GM19397 (cell line): ENCODE data around the gene GOLGA6L10.
"Not testable (repeated sequence)": the region's sequence is repeated elsewhere in the genome, so short reads cannot be mapped to it uniquely, and the experiment has no call there.

ENCODE experiments used
- ATAC-seq: cut with Tn5 transposase; IDR thresholded peaks from one replicate; pipeline ENCODE4 v1.9.1; 2021; ENCODE audit warnings: mild to moderate bottlenecking, moderate library complexity; ENCODE audit not compliant: unreplicated experiment

GOLGA6L10 gene

DNA sequence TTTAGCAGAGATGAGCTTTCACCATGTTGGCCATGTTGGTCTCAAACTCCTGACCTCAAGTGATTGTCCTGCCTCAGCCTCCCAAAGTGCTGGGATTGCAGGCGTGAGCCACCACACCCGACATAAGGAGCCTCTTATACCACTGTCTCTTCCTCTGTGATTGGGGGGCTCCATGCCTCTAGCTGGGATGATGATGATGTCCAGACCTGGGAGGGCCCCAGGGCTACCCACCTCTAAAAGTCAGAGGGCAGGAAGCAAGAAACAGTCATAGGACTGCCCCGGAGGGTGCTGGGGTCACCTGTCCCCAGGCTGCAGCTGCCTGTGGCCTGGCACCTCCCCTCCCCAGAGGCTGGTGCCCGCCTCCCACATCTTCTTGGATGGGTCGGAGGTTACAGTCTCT lies 5.4 kb downstream of the GOLGA6L10 start:
- ATAC-seq = not testable (repeated sequence)

DNA sequence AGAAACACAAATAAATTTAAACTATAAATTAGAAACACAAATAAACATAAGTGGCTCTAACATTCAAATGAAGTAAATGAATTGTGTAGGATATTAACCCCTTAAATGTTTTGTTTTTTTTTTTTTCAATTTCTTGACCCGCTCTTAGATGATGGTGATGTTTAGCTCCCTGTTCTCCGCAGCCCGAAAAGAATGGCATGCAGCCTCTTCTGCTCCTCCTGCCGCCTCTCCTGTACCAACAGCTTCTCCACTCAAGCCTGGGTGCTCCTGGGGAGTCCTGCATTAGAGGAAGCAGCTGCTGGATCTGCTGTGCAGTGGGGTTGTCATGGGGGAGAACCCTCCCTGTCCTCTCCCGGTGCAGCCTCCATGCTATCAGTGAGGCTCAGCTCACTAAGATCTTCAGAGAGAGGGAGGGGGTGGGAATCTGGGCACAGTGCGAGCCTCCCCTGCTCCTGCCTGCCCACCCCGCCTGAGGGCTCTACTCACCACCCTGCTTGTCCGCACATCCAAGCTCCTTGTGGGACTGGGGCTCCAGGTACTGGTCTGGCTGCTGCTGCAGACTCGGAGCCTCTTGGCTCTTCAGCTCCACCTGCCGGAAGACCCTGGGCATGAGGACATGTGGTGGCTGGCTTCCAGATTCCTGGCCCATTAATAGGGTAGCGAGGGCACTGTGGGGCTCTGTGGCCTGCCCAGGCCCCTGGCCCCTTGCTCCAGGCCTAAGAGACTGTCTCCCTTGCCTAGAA lies 6.5 kb downstream of the GOLGA6L10 start:
- ATAC-seq = not testable (repeated sequence)

DNA sequence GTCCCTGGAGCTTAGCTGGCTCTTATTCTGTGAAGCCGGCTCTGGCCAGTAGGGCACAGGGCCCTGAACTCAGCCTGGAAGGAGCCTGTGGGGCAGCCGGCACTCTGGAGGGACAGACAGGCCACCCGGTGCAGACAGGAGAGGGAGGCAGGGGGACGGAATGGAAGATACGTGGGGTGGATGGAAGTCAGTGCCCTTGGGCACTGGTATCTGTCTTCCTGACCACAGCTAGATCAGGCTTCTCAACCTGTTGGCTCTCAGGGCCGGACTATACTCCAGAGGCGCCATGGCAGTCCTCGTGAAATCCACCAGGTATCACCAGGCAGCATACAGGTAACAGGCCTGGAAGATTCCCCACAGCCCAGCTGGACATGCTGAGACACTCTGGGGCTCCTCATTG lies 10.7 kb downstream of the GOLGA6L10 start:
- ATAC-seq = not testable (repeated sequence)

DNA sequence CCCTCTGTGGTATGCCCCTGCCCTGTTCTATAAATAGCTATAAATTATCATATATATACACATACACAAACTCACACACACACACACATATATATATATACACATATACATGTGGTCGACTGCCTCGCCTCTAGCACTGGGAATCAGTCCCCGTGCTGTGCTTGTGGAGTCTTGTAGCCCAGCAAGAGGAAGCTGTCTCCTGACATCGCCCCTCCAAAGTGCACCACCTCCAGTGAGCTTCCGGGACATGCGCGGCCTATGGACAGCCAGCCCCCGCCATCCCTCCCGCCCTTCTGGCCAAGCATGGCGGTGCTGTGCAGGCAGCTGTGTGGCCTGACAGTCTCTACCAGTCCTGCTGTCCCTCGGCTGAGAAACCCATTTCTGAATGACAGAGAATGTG lies 11.2 kb downstream of the GOLGA6L10 start:
- not testable (repeated sequence) for ATAC-seq

DNA sequence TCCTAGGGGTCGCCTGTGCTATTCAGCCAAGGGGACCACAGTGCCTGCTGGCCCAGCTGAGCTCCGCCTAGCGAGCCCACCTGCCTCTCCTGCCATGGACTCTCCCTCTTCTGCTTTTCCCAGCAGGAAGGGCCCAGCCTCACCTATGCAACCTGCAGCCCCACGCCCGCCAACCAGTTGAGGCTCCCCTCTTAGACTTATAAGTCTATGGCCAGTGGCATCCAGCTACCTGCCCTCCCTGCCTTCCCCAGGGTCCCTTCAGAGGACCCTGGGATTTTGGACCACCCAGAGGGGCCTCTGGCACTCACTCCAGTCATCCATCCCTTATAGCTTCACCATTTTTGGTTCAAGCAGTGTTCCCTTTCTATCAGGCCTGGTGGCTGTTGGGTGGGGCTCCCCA lies 12.2 kb downstream of the GOLGA6L10 start:
- ATAC-seq = not testable (repeated sequence)

DNA sequence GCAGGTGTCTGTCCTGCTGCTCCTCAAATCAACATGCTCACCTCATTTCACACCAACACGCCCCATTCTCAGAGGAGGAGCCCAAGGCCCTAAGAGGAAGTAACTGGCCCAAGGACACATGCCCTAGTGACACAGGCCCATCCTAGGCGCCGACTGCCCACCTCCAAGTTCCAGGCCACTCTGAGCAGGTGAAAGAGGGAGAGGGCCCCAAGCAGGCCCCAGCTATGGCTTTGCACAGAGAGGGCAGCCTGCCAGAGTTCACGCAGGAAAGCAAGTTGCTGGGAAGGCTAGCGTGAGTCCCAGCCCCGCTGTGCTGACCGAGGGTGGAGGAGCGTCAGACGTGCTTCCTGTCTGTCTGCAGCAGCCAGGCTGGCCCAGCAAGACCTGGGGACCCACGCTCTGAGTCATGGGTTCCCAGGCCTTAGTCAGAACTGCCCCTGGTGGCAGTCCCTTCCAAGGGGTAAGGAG lies 13.1 kb downstream of the GOLGA6L10 start:
- ATAC-seq = not testable (repeated sequence)

DNA sequence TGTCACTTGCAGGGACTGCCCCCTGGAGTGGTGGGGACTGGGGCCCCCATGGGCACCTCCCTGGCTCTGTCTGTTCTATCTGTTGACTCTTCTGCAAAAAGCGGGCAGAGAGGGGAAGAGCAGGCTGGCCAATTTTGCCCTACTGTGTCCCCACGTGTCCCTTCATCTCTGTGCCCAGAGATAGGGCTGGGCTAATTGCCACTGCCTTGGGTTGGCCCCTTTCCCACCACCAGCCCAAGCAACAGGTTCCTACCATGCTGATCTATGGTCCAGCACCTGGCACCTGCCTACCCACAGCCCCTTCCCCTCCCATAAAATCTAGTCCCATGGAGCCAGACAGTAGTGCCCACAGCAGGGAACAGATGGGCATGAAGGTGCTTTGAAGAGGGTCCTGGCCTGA lies 14.3 kb downstream of the GOLGA6L10 start:
- not testable (repeated sequence) for ATAC-seq

DNA sequence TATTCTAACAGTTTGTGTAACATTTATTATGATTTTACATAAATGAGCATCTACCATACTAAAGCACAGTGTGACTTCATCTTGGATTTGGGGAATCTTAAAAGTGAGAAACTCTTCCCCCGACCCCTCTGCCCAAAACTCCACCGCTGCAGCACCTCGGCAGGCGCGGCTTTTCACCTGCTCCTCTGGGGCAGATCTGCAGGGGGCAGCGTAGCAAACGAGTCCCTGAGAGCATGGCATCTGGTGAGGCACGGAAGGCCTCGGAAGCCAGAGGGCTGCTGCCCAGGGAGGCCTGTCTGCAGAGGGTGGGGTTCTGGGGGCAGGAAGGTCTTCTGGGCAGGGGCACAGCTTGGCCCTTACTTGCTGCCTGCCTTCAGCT lies 14.7 kb downstream of the GOLGA6L10 start:
- not testable (repeated sequence) for ATAC-seq

DNA sequence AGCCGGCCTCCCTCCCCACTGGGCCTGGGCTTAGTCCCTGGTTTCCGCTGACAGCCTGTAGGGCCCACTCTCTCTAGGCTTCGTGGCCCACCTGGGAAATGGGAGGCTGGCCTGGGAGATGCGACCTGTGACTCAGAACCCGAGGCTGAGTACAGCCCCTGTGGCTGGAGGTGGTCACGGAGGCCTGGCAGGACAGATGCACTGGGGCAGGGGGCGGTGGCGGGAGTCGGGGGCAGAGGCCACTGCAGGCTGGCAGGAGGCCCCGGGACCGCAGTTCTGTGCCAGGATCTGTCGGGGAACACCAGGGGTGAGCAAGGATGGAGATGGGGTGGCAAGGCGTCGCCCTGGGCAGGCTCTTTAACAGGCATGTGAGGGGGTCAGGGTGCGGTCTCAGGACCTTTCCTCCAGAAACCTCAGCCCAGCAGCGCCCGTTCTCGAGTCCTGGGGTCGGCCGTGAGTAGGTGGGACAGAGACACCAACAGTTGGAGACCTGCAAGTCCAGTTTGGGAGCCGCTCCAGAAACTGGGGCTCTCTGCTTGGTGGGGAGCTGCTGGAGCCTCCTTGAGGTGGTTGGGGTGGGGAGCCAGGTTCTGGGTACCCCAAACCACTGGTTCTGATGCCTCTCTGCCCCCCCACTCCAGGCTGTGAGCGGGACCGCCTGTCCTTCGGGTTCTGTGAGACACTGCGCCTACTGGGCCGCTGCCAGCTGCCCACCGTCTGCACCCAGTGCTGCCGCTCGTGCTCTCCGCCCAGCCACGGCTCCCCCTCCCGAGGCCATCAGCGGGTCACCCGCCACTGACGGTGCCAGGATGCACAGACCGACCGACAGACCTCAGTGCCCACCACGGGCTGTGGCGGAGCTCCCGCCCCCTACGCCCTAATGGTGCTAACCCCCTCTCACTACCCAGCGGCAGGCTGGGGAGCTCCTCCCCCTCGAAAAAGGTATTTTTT lies 15.4 kb downstream of the GOLGA6L10 start:
- ATAC-seq = not testable (repeated sequence)

DNA sequence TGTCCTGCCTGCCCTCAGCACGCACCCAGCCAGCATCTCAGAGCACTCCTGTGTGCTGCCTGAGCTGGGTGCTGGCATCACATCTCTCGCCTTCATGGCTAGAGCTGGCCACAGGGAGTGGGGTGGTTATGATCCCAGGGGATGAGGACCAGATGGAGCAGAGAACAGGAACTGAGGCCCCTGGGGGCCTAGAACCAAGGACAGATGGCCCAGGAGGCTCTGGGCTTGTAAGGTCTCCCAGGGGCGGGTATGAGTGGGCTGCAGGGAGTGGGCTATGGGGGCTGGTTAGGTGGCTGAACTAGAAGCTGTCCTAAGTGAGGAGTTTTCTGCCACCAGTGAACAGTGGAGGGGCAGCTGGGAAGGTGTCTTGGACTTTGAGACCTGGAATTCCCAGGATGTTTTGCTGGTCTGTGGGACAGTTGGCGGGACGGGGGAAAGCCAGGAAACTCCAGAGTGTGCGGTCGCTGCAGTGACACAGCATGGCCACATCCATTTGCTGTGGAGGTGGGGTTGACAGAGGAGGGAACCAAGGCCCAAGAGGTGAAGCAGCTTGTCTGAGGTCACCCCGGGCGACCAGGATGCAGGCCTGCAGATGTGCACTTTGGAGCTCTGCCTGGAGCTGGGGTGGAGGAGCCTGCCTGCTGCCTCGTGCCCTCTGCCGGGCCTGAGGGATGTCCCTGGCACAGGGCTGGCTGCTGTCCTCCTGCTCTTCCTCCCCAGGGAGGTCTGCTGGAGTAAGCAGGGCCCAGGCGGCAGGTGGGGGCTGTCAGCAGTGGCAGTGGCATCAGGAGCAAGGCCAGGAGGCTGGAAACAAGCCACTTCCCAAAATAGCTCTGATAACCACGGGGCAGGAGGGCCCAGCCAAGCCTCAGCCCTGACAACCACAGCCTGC lies 16.3 kb downstream of the GOLGA6L10 start:
- not testable (repeated sequence) for ATAC-seq

DNA sequence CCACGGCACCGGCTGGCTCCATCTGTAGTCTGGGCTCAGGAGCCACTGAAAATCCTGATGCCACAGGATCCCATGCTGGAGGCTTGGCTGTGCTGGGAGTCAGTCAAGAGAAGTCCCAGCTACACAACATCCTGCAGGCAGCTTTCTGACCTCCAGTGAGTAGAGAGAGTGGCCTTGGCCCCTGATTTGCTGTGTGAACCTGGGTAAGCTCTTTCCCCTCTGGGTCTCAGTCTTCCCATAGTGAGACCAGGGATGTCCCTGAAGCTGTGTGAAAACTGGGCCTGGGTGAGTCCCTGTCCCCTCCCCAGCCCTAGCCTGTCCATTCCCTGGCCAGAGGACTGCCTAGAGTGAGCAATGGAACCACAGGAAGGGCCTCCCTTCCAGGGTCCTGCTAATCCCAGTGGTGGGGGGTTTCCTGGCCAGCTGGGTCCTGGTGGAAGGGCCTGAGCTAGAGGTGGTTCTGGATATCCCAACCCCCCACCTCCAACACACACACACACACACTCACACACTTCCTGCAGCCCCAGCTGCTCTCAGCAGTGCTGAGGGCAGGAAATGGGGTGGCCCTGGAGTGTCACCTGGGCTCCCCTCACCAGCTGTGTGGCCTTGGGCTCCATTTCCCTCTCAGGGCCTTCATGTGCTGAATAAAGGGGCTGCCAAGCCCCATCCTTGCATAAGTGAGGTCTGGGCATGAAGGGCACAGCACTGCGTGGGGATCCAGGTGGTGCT lies 17.5 kb downstream of the GOLGA6L10 start:
- not testable (repeated sequence) for ATAC-seq

DNA sequence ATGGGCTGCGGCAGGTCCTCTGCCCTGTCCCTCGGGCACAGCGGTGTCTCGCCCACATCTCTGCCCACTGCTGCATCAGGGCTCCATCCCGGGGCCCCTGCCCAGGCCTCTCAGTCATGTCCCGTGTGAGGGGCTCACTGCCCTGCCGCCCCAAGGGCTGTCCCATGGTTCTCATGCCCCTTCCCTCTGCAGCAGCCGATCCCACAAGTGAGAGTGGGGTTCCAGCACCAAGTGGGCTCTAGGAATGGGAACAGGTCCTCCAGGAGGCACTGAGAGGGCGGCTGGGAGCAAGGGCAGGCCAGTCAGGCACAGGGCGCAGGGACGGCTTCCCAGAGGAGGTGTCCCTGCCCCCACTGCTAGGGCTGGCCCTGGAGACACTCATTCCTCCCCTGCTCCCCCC lies 18.4 kb downstream of the GOLGA6L10 start:
- ATAC-seq = not testable (repeated sequence)

DNA sequence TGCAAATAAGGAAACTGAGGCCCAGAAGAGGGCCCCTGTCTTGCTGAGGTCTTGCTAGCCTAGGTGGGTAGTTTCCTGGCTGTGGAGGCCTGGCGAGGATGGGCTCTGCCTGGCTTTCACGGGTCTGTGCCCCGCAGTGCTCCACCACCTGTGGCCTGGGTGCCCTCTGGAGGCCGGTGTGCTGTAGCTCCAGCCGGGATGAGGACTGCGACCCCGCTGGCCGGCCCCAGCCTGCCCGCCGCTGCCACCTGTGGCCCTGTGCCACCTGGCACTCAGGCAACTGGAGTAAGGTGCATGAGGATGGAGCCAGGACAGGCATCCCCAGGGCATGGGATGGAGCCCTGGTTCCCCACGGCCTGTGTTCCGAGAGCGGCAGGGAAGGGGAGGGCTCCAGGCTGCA lies 20.2 kb downstream of the GOLGA6L10 start:
- not testable (repeated sequence) for ATAC-seq

DNA sequence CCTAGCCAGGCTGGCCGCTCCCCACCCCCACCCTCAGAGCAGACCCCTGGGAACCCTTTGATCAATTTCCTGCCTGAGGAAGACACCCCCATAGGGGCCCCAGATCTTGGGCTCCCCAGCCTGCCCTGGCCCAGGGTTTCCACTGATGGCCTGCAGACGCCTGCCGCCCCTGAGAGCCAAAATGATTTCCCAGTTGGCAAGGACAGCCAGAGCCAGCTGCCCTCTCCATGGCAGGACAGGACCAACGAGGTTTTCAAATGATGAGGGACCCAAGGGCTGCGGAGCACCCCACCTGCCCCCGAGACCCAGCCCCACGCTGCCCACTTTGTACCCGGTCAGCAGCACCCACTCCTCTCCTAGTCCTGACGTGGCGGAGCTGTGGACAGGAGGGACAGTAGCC lies 21.9 kb downstream of the GOLGA6L10 start:
- ATAC-seq = not testable (repeated sequence)

DNA sequence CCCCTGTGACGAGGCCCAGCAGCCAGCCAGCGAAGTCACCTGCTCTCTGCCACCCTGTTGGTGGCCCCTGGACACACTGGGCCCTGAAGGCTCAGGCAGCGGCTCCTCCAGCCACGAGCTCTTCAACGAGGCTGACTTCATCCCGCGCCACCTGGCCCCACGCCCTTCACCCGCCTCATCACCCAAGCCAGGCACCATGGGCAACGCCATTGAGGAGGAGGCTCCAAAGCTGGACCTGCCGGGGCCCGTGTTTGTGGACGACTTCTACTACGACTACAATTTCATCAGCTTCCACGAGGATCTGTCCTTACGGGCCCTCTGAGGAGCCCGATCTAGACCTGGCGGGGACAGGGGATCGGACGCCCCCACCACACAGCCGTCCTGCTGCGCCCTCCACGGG lies 22.4 kb downstream of the GOLGA6L10 start:
- ATAC-seq = not testable (repeated sequence)

DNA sequence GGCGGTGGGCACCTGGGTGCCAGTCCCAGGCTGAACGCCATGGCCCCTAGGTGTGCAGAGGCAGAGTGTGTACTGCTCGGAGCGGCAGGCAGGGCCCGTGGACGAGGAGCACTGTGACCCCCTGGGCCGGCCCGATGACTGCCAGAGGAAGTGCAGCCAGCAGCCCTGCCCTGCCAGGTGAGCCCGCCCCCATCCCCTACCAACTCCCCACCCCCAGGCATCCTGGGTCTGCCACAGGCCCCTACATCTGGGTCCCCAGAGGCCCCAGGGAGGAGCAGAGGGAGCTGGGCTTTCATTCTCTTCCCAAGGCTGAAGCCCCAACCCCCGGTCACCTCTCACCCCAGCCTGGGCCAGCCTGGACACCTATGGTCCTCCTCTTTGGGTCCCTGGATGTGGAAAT lies 23.6 kb downstream of the GOLGA6L10 start:
- ATAC-seq = not testable (repeated sequence)

DNA sequence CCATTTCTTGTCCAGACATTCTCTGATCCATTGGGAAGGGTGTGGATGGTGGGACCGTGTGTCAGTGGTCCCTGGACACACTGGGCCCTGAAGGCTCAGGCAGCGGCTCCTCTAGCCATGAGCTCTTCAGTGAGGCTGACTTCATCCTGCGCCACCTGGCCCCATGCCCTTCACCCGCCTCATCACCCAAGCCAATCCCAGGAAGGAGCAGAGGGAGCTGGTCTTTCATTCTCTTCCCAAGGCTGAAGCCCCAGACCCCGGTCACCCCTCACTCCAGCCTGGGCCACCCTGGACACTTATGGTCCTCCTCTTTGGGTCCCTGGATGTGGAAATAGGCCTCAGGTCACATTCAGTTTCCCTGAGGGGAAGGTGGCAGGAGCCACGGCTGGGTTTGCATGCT lies 24.4 kb downstream of the GOLGA6L10 start:
- not testable (repeated sequence) for ATAC-seq

DNA sequence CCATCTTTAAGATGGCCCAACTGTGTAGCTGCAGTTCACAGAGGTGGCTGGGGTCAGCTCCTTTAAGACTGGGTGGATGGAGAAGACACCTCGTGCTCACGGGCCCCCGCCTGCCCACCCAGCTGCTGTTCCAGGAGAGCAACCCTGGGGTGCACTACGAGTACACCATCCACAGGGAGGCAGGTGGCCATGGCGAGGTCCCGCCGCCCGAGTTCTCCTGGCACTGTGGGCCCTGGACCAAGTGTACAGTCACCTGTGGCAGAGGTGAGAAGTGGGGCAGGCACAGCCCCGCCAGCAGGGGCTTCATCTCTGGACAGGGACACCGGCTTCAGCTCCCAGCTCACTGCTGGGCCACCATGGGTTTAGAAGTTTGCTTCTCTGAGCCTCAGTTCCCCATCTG lies 26.8 kb downstream of the GOLGA6L10 start:
- ATAC-seq = not testable (repeated sequence)

DNA sequence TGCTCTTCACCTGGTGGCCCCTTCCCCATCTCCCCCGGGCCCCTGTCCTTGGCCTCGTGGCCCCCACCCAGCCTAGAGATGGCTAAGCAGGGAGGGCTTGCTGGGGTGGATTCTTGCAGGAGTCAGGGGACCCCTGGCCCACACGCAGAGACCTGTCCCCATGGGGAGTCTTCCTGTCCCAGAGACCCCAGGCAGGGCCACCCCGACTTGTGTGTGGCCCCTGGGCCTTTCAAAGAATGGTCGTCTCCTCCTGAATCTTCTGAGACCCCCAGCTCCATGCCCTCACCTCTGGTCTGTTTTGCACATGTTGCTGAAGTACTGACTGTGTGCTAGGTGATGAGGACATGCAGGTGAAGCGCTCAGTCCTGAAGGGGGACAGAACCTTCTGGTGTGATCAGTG lies 28.4 kb downstream of the GOLGA6L10 start:
- ATAC-seq = not testable (repeated sequence)
